HEK293 (cell line): ENCODE measurements around the gene CTNNBL1.

Experiments used
- CTCF ChIA-PET: fragments of 350-600 bp; formaldehyde crosslinking; extraction: SDS; loops from one replicate; lab custom pipeline; 2021; ENCODE audit warnings: antibody characterized with exemption; lab: Yijun Ruan, JAX
- POLR2A ChIA-PET: fragments of 300-600 bp; formaldehyde crosslinking; extraction: SDS; loops from one replicate; lab custom pipeline; 2020; ENCODE audit warnings: antibody characterized with exemption, inconsistent platforms; lab: Yijun Ruan, JAX
- H3K27ac ChIP-seq: fragments of 200-500 bp; sonication (Bioruptor generic); 2 replicates; pipeline ENCODE4 v1.5.1; 2014; ENCODE audit warnings: low read depth, low read length, control low read depth, inconsistent platforms; ENCODE audit errors: extremely low read depth
- H3K36me3 ChIP-seq, 2 experiments: fragments of 200-500 bp in 1 of 2; sonication (Bioruptor generic) in 1 of 2; 1 replicate in 1 of 2; 2 replicates in 1 of 2; pipeline ENCODE4 v1.5.1; 2014 to 2017; ENCODE audit warnings: inconsistent platforms in 2 of 2, low read length in 2 of 2; ENCODE audit not compliant: control insufficient read depth in 2 of 2, insufficient read depth in 1 of 2
- H3K4me1 ChIP-seq: fragments of 200-500 bp; sonication (Bioruptor generic); 2 replicates; pipeline ENCODE4 v1.5.1; 2014; ENCODE audit warnings: mild to moderate bottlenecking, low read length, inconsistent platforms; ENCODE audit not compliant: control insufficient read depth, insufficient read depth
- H3K4me3 ChIP-seq: 2 replicates; pipeline ENCODE4 v1.5.1; 2011; ENCODE audit warnings: low read depth, mild to moderate bottlenecking, control low read depth, low read length, moderate library complexity
- H3K9me3 ChIP-seq: fragments of 200-500 bp; sonication (Bioruptor generic); 2 replicates; pipeline ENCODE4 v1.5.1; 2014; ENCODE audit warnings: low read depth, low read length, inconsistent platforms; ENCODE audit not compliant: control insufficient read depth, insufficient read depth
- PRDM1 ChIP-seq: fragments of 450-650 bp; formaldehyde crosslinking; IDR thresholded peaks from 2 replicates; pipeline ENCODE4; 2016; ENCODE audit warnings: missing biosample characterization, missing genetic modification characterization
- SALL2 ChIP-seq: fragments of 450-650 bp; formaldehyde crosslinking; IDR thresholded peaks from 2 replicates; pipeline ENCODE4 v1.5.0; 2017; ENCODE audit warnings: missing biosample characterization, mild to moderate bottlenecking, missing genetic modification characterization, borderline replicate concordance
- SCRT2 ChIP-seq: fragments of 450-650 bp; formaldehyde crosslinking; IDR thresholded peaks from 2 replicates; pipeline ENCODE4 v1.5.1; 2016; ENCODE audit warnings: missing biosample characterization, missing genetic modification characterization
- YY1 ChIP-seq: fragments of 450-650 bp; formaldehyde crosslinking; IDR thresholded peaks from 2 replicates; pipeline ENCODE4 v1.5.1; 2018; ENCODE audit warnings: missing biosample characterization, missing genetic modification characterization
- ZBTB48 ChIP-seq: fragments of 450-650 bp; formaldehyde crosslinking; IDR thresholded peaks from 2 replicates; pipeline ENCODE4 v1.5.1; 2016; ENCODE audit warnings: missing biosample characterization, missing genetic modification characterization
- ZNF114 ChIP-seq: fragments of 450-650 bp; formaldehyde crosslinking; IDR thresholded peaks from 2 replicates; pipeline ENCODE4 v1.5.0; 2017; ENCODE audit warnings: missing biosample characterization, missing genetic modification characterization
- ZNF146 ChIP-seq: fragments of 450-650 bp; formaldehyde crosslinking; IDR thresholded peaks from 2 replicates; pipeline ENCODE4 v1.5.1; 2016; ENCODE audit warnings: missing biosample characterization, missing genetic modification characterization
- ZNF274 ChIP-seq, 2 experiments: fragments of 200-500 bp in 1 of 2; fragments of 450-650 bp in 1 of 2; sonication (Bioruptor generic) in 1 of 2; formaldehyde crosslinking in 1 of 2; IDR thresholded peaks; 2 replicates each; pipeline versions ENCODE4 v1.5.1 to v1.6.1; 2014 to 2016; ENCODE audit warnings: borderline replicate concordance in 1 of 2, inconsistent platforms in 1 of 2, low read length in 1 of 2, missing biosample characterization in 1 of 2, missing genetic modification characterization in 1 of 2
- ZNF366 ChIP-seq: fragments of 450-650 bp; formaldehyde crosslinking; conservative IDR thresholded peaks from 2 replicates; pipeline ENCODE4 v1.5.1; 2016; ENCODE audit warnings: missing biosample characterization, missing genetic modification characterization
- ZNF426 ChIP-seq: fragments of 450-650 bp; formaldehyde crosslinking; IDR thresholded peaks from 2 replicates; pipeline ENCODE4 v1.5.1; 2017; ENCODE audit warnings: missing biosample characterization, missing genetic modification characterization, mild to moderate bottlenecking, inconsistent platforms, moderate library complexity
- ZNF518A ChIP-seq: fragments of 450-650 bp; formaldehyde crosslinking; conservative IDR thresholded peaks from 2 replicates; pipeline ENCODE4 v1.5.1; 2016; ENCODE audit warnings: low read depth, missing biosample characterization, missing genetic modification characterization
- TF ChIP-seq, protein P1 (sequence below): fragments of 450-650 bp; formaldehyde crosslinking; IDR thresholded peaks from 2 replicates; pipeline ENCODE4 v1.5.1; 2016; ENCODE audit warnings: missing biosample characterization, missing genetic modification characterization, borderline replicate concordance
- TF ChIP-seq, protein P2 (sequence below): fragments of 450-650 bp; formaldehyde crosslinking; IDR thresholded peaks from 2 replicates; pipeline ENCODE4 v1.5.1; 2016; ENCODE audit warnings: missing biosample characterization, missing genetic modification characterization
- TF ChIP-seq, protein P3 (sequence below): fragments of 450-650 bp; formaldehyde crosslinking; IDR thresholded peaks from 2 replicates; pipeline ENCODE4 v1.5.1; 2016; ENCODE audit warnings: missing biosample characterization, missing genetic modification characterization

The CTNNBL1 gene

DNA sequence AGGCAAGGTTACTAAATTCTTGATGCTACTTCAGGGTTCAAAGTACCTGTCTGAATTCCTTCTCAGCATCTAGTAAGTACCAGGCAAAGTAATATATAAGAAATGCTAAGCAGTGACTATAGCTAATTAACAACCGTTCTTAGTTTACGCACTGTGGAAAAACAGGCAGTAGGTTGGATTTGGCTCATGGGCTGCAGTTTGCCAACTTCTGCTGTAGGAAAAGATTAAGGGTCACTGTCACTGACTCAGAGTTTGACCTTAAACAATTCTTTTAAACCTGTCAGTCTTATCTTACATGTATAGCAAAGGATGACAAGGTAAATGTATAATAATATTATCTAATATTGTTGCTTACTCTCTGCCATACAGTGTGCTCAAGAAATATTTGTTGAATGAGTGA is 42.3 kb downstream of the CTNNBL1 start (continued):
- TF ChIP-seq ZNF518A (tag by site-specific recombination) = no peak
- TF ChIP-seq, all 188 proteins: peak for 0

DNA sequence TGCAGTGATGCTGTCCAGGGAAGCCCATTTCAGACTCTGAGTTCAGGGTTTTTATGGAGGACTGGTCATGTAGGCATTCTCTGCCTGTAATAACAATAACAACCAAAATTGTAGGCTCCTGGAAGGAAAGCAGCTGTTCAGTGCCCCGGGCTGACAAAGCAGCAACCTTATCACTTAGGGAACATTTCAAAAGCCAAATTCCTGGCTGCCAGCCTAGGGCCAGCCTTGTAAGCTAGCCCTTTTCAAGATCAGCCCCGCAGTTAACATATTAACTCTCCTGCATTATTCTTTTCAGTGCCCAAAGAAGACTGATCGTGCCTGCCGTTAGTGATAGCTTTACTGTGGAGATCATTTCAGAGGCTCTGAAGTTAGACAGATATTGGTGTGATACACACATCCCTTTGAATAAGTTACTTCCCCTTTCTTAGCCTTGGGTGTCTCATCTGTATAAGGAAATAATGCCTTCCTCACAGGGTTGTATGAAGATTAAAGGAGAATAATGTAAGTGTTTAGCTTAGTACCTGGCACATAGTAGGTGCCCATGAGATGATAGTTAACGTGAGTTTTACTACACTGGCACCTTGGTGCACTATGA is 44.1 kb downstream of the CTNNBL1 start:
- H3K4me3 ChIP-seq = no peak overlapping the region
- H3K9me3 ChIP-seq = no peaks in the 10 kb centered on the region
- no peak overlapping the region for H3K27ac ChIP-seq
- POLR2A ChIA-PET = no interaction called here
- peaks cover 7 to 32% of the 10 kb centered on the region in 2 experiments for H3K36me3 ChIP-seq
- CTCF ChIA-PET = no interaction called here
- TF ChIP-seq ZBTB48 (tag by site-specific recombination) = no peak
- no peak for TF ChIP-seq ZNF426 (tag by site-specific recombination)
- no peak for TF ChIP-seq ZNF274 (IDR thresholded peaks at IDR 0.05; ENCODE audit: low read length)
- TF ChIP-seq ZNF274 (tag by site-specific recombination; IDR thresholded peaks at IDR 0.05; ENCODE audit: borderline replicate concordance) = no peak
- TF ChIP-seq ZNF146 (tag by site-specific recombination) = no peak
- TF ChIP-seq, protein P1, sequence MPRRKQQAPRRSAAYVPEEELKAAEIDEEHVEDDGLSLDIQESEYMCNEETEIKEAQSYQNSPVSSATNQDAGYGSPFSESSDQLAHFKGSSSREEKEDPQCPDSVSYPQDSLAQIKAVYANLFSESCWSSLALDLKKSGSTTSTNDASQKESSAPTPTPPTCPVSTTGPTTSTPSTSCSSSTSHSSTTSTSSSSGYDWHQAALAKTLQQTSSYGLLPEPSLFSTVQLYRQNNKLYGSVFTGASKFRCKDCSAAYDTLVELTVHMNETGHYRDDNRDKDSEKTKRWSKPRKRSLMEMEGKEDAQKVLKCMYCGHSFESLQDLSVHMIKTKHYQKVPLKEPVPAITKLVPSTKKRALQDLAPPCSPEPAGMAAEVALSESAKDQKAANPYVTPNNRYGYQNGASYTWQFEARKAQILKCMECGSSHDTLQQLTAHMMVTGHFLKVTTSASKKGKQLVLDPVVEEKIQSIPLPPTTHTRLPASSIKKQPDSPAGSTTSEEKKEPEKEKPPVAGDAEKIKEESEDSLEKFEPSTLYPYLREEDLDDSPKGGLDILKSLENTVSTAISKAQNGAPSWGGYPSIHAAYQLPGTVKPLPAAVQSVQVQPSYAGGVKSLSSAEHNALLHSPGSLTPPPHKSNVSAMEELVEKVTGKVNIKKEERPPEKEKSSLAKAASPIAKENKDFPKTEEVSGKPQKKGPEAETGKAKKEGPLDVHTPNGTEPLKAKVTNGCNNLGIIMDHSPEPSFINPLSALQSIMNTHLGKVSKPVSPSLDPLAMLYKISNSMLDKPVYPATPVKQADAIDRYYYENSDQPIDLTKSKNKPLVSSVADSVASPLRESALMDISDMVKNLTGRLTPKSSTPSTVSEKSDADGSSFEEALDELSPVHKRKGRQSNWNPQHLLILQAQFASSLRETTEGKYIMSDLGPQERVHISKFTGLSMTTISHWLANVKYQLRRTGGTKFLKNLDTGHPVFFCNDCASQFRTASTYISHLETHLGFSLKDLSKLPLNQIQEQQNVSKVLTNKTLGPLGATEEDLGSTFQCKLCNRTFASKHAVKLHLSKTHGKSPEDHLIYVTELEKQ (tag by site-specific recombination) = no peak
- TF ChIP-seq, protein P2, sequence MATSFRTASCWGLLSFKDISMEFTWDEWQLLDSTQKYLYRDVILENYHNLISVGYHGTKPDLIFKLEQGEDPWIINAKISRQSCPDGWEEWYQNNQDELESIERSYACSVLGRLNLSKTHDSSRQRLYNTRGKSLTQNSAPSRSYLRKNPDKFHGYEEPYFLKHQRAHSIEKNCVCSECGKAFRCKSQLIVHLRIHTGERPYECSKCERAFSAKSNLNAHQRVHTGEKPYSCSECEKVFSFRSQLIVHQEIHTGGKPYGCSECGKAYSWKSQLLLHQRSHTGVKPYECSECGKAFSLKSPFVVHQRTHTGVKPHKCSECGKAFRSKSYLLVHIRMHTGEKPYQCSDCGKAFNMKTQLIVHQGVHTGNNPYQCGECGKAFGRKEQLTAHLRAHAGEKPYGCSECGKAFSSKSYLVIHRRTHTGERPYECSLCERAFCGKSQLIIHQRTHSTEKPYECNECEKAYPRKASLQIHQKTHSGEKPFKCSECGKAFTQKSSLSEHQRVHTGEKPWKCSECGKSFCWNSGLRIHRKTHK (tag by site-specific recombination) = no peak
- no peak for TF ChIP-seq SALL2 (tag by site-specific recombination)
- TF ChIP-seq SCRT2 (tag by site-specific recombination) = no peak
- TF ChIP-seq, protein P3, sequence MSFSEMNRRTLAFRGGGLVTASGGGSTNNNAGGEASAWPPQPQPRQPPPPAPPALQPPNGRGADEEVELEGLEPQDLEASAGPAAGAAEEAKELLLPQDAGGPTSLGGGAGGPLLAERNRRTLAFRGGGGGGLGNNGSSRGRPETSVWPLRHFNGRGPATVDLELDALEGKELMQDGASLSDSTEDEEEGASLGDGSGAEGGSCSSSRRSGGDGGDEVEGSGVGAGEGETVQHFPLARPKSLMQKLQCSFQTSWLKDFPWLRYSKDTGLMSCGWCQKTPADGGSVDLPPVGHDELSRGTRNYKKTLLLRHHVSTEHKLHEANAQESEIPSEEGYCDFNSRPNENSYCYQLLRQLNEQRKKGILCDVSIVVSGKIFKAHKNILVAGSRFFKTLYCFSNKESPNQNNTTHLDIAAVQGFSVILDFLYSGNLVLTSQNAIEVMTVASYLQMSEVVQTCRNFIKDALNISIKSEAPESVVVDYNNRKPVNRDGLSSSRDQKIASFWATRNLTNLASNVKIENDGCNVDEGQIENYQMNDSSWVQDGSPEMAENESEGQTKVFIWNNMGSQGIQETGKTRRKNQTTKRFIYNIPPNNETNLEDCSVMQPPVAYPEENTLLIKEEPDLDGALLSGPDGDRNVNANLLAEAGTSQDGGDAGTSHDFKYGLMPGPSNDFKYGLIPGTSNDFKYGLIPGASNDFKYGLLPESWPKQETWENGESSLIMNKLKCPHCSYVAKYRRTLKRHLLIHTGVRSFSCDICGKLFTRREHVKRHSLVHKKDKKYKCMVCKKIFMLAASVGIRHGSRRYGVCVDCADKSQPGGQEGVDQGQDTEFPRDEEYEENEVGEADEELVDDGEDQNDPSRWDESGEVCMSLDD (tag by site-specific recombination) = no peak
- TF ChIP-seq ZNF114 (tag by site-specific recombination) = no peak
- no peak for TF ChIP-seq ZNF366 (tag by site-specific recombination)
- no peak for TF ChIP-seq PRDM1 (tag by site-specific recombination)
- no peak for TF ChIP-seq YY1 (tag by site-specific recombination)
- peaks cover 4% of the 10 kb centered on the region; the same call in 1 of the 2 replicates for H3K4me1 ChIP-seq
